Adrenal gland (tissue), 5 donors: ENCODE results near the gene TMEM41B.

Experiments used
- CTCF ChIP-seq, 6 experiments: fragments of 450-650 bp in 4 of 6; fragments of 200-600 bp in 2 of 6; sonication (generic) in 1 of 6; IDR thresholded peaks; 1 replicate in 5 of 6; 2 replicates in 1 of 6; pipeline versions ENCODE4 v1.5.1 to v1.8.0; 2016 to 2021; ENCODE audit warnings: antibody characterized with exemption in 6 of 6, mild to moderate bottlenecking in 2 of 6, moderate library complexity in 1 of 6
- POLR2A ChIP-seq, 2 donors: fragments of 450-650 bp; IDR thresholded peaks; one replicate each; pipeline ENCODE4 v1.6.1; 2017; ENCODE audit warnings: antibody characterized with exemption in 2 of 2, mild to moderate bottlenecking in 2 of 2, moderate library complexity in 1 of 2
- donor health status: DM: no; HTN: no; CAD: no.

GRCh38 chr11:9251311-9251710, 63.1 kb downstream of the TMEM41B start:
- TF ChIP-seq CTCF (IDR thresholded peaks at IDR 0.05) (no peak), POLR2A (IDR thresholded peaks at IDR 0.05) (no peak)
